Prostate gland (tissue), 2 donors: ENCODE measurements around the gene ADARB1. TPM values are rescaled to one million over a fixed set of nuclear protein-coding genes. Genes with fewer than 3 reads are reported as not detected.

Source experiments
- DNase-seq: peaks from one replicate; pipeline ENCODE4 v3.0.0-alpha.2; 2019; ENCODE audit warnings: low spot score
- H3K27ac ChIP-seq, 2 donors: fragments of 200-600 bp; sonication (generic); 2 replicates each; pipeline ENCODE4 v1.5.1; 2017 to 2019
- H3K27me3 ChIP-seq: fragments of 200-600 bp; sonication (generic); replicated peaks from 2 replicates; pipeline ENCODE4 v1.5.1; 2019; ENCODE audit not compliant: insufficient read depth
- H3K36me3 ChIP-seq, 2 donors: fragments of 200-600 bp; sonication (generic); 1 replicate in 1 of 2; 2 replicates in 1 of 2; pipeline versions ENCODE4 v1.5.1 to v1.8.1; 2017 to 2019
- H3K4me1 ChIP-seq: fragments of 200-600 bp; sonication (generic); replicated peaks from 2 replicates; pipeline ENCODE4 v1.5.1; 2019
- H3K4me3 ChIP-seq, 2 donors: fragments of 200-600 bp; sonication (generic); 2 replicates each; pipeline ENCODE4 v1.5.1; 2017 to 2019
- H3K9me3 ChIP-seq: fragments of 200-600 bp; sonication (generic); 2 replicates; pipeline ENCODE4 v1.5.1; 2017
- CTCF ChIP-seq, 4 experiments: fragments of 200-600 bp in 2 of 4; fragments of 450-650 bp in 2 of 4; sonication (generic) in 2 of 4; IDR thresholded peaks; 1 replicate in 3 of 4; 2 replicates in 1 of 4; pipeline ENCODE4 v1.5.1; 2016 to 2019; ENCODE audit warnings: antibody characterized with exemption in 4 of 4, mild to moderate bottlenecking in 2 of 4, moderate library complexity in 2 of 4
- POLR2A ChIP-seq: fragments of 450-650 bp; IDR thresholded peaks from one replicate; pipeline ENCODE4 v1.6.1; 2016; ENCODE audit warnings: antibody characterized with exemption, mild to moderate bottlenecking
- POLR2AphosphoS5 ChIP-seq: sonication (generic); formaldehyde crosslinking; IDR thresholded peaks from one replicate; pipeline ENCODE4 v1.6.1; 2017; ENCODE audit warnings: antibody characterized with exemption
- WGBS: methylation state at CpG from one replicate; pipeline ENCODE4 v1.1.5; 2018; 5-methylcytosine and 5-hydroxymethylcytosine counted together
- intact Hi-C: fragments of 100-400 bp; cut with DNase I; formaldehyde crosslinking; loops from one replicate; pipeline ENCODE4 v1.14.2; 2022
- total RNA-seq, 2 donors: library from RNA; depleted of rRNA; stranded (reverse); fragments of >200 nt; gene quantifications; one replicate each; pipeline ENCODE4 v1.1.0, GENCODE V29; 2016

ADARB1 gene
- total RNA-seq, 2 donors from 2014 or later, result 21.0 to 30.9 TPM

GRCh38 chr21:45097827-45098387, 23.5 kb downstream of the ADARB1 start:
- Histone ChIP-seq H3K4me3 (no peak overlapping the region), H3K27me3 (no peaks in the 10 kb centered on the region), H3K27ac (no peak overlapping the region), H3K9me3 (no peaks in the 10 kb centered on the region), H3K36me3 (no peaks in the 10 kb centered on the region), H3K4me1 (peaks cover 3% of the 10 kb centered on the region)
- intact Hi-C loops, result no loop called here
- TF ChIP-seq POLR2A, result no peak
- TF ChIP-seq CTCF (IDR thresholded peaks at IDR 0.05), result no peak
- TF ChIP-seq POLR2AphosphoS5, result no peak
- no peak for DNase-seq
- 90% methylated on average over 12 of the region's 12 CpGs for WGBS

- Histone ChIP-seq H3K27me3 (no peaks in the 10 kb centered on the region), H3K27ac (no peak overlapping the region), H3K9me3 (no peaks in the 10 kb centered on the region), H3K4me3 (no peak overlapping the region), H3K36me3 (no peaks in the 10 kb centered on the region), H3K4me1 (peaks cover 9% of the 10 kb centered on the region)
- WGBS, result 74% methylated on average over 4 of the region's 4 CpGs
- no peak for DNase-seq
- TF ChIP-seq CTCF (IDR thresholded peaks at IDR 0.05) (peak in 1 of 4 experiments; percentile 30), POLR2AphosphoS5 (no peak)
- intact Hi-C loops, result no loop called here
Observed at GRCh38 chr21:45098867-45099266, 24.5 kb downstream of the ADARB1 start.

- Histone ChIP-seq H3K9me3 (no peaks in the 10 kb centered on the region), H3K4me3 (no peak overlapping the region), H3K27ac (no peak overlapping the region), H3K4me1 (peaks cover 16% of the 10 kb centered on the region), H3K27me3 (no peaks in the 10 kb centered on the region), H3K36me3 (no peaks in the 10 kb centered on the region)
- TF ChIP-seq POLR2A (no peak), POLR2AphosphoS5 (no peak), CTCF (IDR thresholded peaks at IDR 0.05) (no peak)
- DNase-seq, result no peak
- intact Hi-C loops, result no loop called here
- WGBS, result 88% methylated on average over 3 of the region's 3 CpGs
Observed at GRCh38 chr21:45099571-45099970, 25.2 kb downstream of the ADARB1 start.

- H3K27ac ChIP-seq, result no peak overlapping the region
- H3K27me3 ChIP-seq, result no peaks in the 10 kb centered on the region
- H3K4me1 ChIP-seq, result peaks cover 25% of the 10 kb centered on the region
- H3K9me3 ChIP-seq, result no peaks in the 10 kb centered on the region
- no peak for TF ChIP-seq POLR2AphosphoS5
- TF ChIP-seq CTCF (IDR thresholded peaks at IDR 0.05), result no peak
- no peak for TF ChIP-seq POLR2A
- no peak for DNase-seq
- H3K36me3 ChIP-seq, result no peaks in the 10 kb centered on the region
- intact Hi-C loops, result no loop called here
- WGBS, result 98% methylated on average over 28 of the region's 40 CpGs
- H3K4me3 ChIP-seq, result no peak overlapping the region
Observed at GRCh38 chr21:45100866-45101265, 26.5 kb downstream of the ADARB1 start.

- no peak overlapping the region for H3K4me3 ChIP-seq
- intact Hi-C loops, result no loop called here
- TF ChIP-seq POLR2AphosphoS5, result peak; percentile 83
- TF ChIP-seq CTCF (IDR thresholded peaks at IDR 0.05), result peak in 2 of 4 experiments; percentile 33 to 44
- no peak for TF ChIP-seq POLR2A
- WGBS, result 50% methylated on average over 2 of the region's 2 CpGs
- no peaks in the 10 kb centered on the region for H3K9me3 ChIP-seq
- DNase-seq, result peak; percentile 48
- peaks cover 28% of the 10 kb centered on the region for H3K4me1 ChIP-seq
- no peaks in the 10 kb centered on the region for H3K36me3 ChIP-seq
- H3K27ac ChIP-seq, result peak overlapping the region in 1 of 2 donors; percentile 38
- H3K27me3 ChIP-seq, result no peaks in the 10 kb centered on the region
Observed at GRCh38 chr21:45102391-45102932, 28.1 kb downstream of the ADARB1 start.
